HCT116 (cell line): ENCODE data around the gene GDF10. TPM values are rescaled to one million over a fixed set of nuclear protein-coding genes. Genes with fewer than 3 reads are reported as not detected.

ENCODE experiments used
- ATAC-seq: fragments of 200-7000 bp; cut with Tn5 transposase; 2 replicates; pipeline ENCODE4 v1.9.1; 2020; ENCODE audit warnings: mild to moderate bottlenecking, moderate library complexity
- BruUV-seq: library from RNA; stranded (reverse); fragments of 400-500 nt; replicated peaks from 2 replicates; lab custom pipeline; 2021; lab: Mats Ljungman, UMichigan
- CTCF ChIA-PET: fragments of 300-600 bp; sonication (Branson Sonifier 250); formaldehyde crosslinking; loops from one replicate; lab custom pipeline; 2021; ENCODE audit warnings: antibody characterized with exemption; lab: Charles Lee
- POLR2A ChIA-PET: fragments of 300-600, 350-600 bp; sonication (Branson Sonifier 250); formaldehyde crosslinking; loops from one replicate; lab custom pipeline; 2021; ENCODE audit warnings: antibody characterized with exemption; lab: Charles Lee
- RAD21 ChIA-PET, 2 experiments: fragments of 300-600 bp; sonication (Branson Sonifier 250); formaldehyde crosslinking; loops; one replicate each; lab custom pipeline; 2023; ENCODE audit warnings: low total read pairs in 2 of 2; ENCODE audit not compliant: uncharacterized antibody in 2 of 2, unreplicated experiment in 2 of 2, low non-redundant PET in 1 of 2; lab: Charles Lee
- DNase-seq: peaks from one replicate; pipeline ENCODE4 v3.0.0-alpha.2; 2010; ENCODE audit warnings: low read depth, low spot score
- H2AFZ ChIP-seq: fragments of 200-600 bp; shearing (Covaris generic), sonication (generic); 2 replicates; pipeline ENCODE4 v1.6.1; 2017; ENCODE audit warnings: low read depth, mixed run types, mixed read lengths, antibody characterized with exemption, low read length; ENCODE audit not compliant: poor library complexity, severe bottlenecking
- H3K27ac ChIP-seq: 2 replicates; pipeline ENCODE4 v1.5.1; 2012; ENCODE audit warnings: low read depth, low read length
- H3K27me3 ChIP-seq: fragments of 200-600 bp; sonication (generic); 2 replicates; pipeline ENCODE4 v1.6.1; 2016; ENCODE audit warnings: mixed run types, low read length, mixed read lengths; ENCODE audit not compliant: insufficient read depth
- H3K36me3 ChIP-seq, 2 experiments: fragments of 200-500 bp in 1 of 2; fragments of 200-600 bp in 1 of 2; sonication (Bioruptor generic) in 1 of 2; sonication (generic) in 1 of 2; 2 replicates each; pipeline versions ENCODE4 v1.5.1 to v1.6.1; 2014 to 2016; ENCODE audit warnings: low read length in 2 of 2, inconsistent platforms in 1 of 2, mixed read lengths in 1 of 2, mixed run types in 1 of 2; ENCODE audit not compliant: insufficient read depth in 2 of 2, control insufficient read depth in 1 of 2
- H3K4me1 ChIP-seq, 2 experiments: fragments of 200-600 bp in 1 of 2; sonication (generic) in 1 of 2; 2 replicates each; pipeline versions ENCODE4 v1.5.1 to v1.6.1; 2012 to 2017; ENCODE audit warnings: low read length in 2 of 2, inconsistent platforms in 1 of 2, mild to moderate bottlenecking in 1 of 2, mixed read lengths in 1 of 2, mixed run types in 1 of 2, moderate library complexity in 1 of 2; ENCODE audit not compliant: insufficient read depth in 2 of 2, control insufficient read depth in 1 of 2
- H3K4me2 ChIP-seq: fragments of 200-600 bp; sonication (generic); 2 replicates; pipeline ENCODE4 v1.6.1; 2017; ENCODE audit warnings: mixed run types, low read length, mixed read lengths
- H3K4me3 ChIP-seq, 2 experiments: fragments of 200-600 bp in 1 of 2; sonication (generic) in 1 of 2; replicated peaks in 1 of 2; 2 replicates each; pipeline ENCODE4 v1.5.1; 2011 to 2016; ENCODE audit warnings: low read length in 2 of 2, control low read depth in 1 of 2, low read depth in 1 of 2, mild to moderate bottlenecking in 1 of 2, mixed read lengths in 1 of 2, mixed run types in 1 of 2
- H3K79me2 ChIP-seq: fragments of 200-600 bp; sonication (generic); 2 replicates; pipeline ENCODE4 v1.6.1; 2017; ENCODE audit warnings: mild to moderate bottlenecking, mixed run types, low read length, moderate library complexity, mixed read lengths; ENCODE audit not compliant: insufficient read depth
- H3K9ac ChIP-seq: fragments of 200-600 bp; sonication (generic); 2 replicates; pipeline ENCODE4 v1.6.1; 2016; ENCODE audit warnings: low read length, mixed read lengths
- H3K9me2 ChIP-seq: fragments of 200-600 bp; sonication (generic), shearing (Covaris generic); 2 replicates; pipeline ENCODE4 v1.6.1; 2017; ENCODE audit warnings: mixed run types, mild to moderate bottlenecking, moderate library complexity; ENCODE audit not compliant: insufficient read depth
- H3K9me3 ChIP-seq, 2 experiments: fragments of 200-500 bp in 1 of 2; fragments of 200-600 bp in 1 of 2; sonication (Bioruptor generic) in 1 of 2; sonication (generic) in 1 of 2; 2 replicates each; pipeline ENCODE4 v1.6.1; 2014 to 2017; ENCODE audit warnings: low read length in 2 of 2, mixed read lengths in 2 of 2, inconsistent platforms in 1 of 2, low read depth in 1 of 2, mild to moderate bottlenecking in 1 of 2, mixed run types in 1 of 2, moderate library complexity in 1 of 2; ENCODE audit not compliant: control insufficient read depth in 1 of 2, insufficient read depth in 1 of 2
- H4K20me1 ChIP-seq: fragments of 200-600 bp; sonication (generic), shearing (Covaris generic); 2 replicates; pipeline ENCODE4 v1.6.1; 2017; ENCODE audit warnings: mixed run types, mild to moderate bottlenecking, moderate library complexity; ENCODE audit not compliant: insufficient read depth
- CBX3 ChIP-seq: IDR thresholded peaks from 2 replicates; pipeline ENCODE4 v1.6.1; 2012; ENCODE audit warnings: low read depth
- CEBPB ChIP-seq: IDR thresholded peaks from 2 replicates; pipeline ENCODE4 v1.6.1; 2012; ENCODE audit warnings: low read depth
- CTCF ChIP-seq, 3 experiments: fragments of 200-600 bp in 1 of 3; sonication (generic) in 1 of 3; IDR thresholded peaks in 2 of 3; conservative IDR thresholded peaks in 1 of 3; 2 replicates each; pipeline ENCODE4 v1.5.1; 2012 to 2017; ENCODE audit warnings: low read depth in 2 of 3, low read length in 2 of 3, antibody characterized with exemption in 1 of 3, borderline replicate concordance in 1 of 3, control low read depth in 1 of 3, mild to moderate bottlenecking in 1 of 3, mixed read lengths in 1 of 3, mixed run types in 1 of 3, moderate library complexity in 1 of 3; ENCODE audit not compliant: insufficient read depth in 1 of 3
- EGR1 ChIP-seq: IDR thresholded peaks from 2 replicates; pipeline ENCODE4 v1.6.1; 2012; ENCODE audit warnings: low read depth
- ELF1 ChIP-seq: IDR thresholded peaks from 2 replicates; pipeline ENCODE4 v1.6.1; 2012; ENCODE audit warnings: low read depth, borderline replicate concordance
- EZH2 ChIP-seq: fragments of 200-600 bp; sonication (generic); IDR thresholded peaks from 2 replicates; pipeline ENCODE4 v1.6.1; 2017; ENCODE audit warnings: antibody characterized with exemption, mixed run types
- EZH2phosphoT487 ChIP-seq: fragments of 200-600 bp; IDR thresholded peaks from 2 replicates; pipeline ENCODE4 v1.6.1; 2018; ENCODE audit warnings: antibody characterized with exemption, borderline replicate concordance
- FOSL1 ChIP-seq: IDR thresholded peaks from 2 replicates; pipeline ENCODE4 v1.6.1; 2012; ENCODE audit warnings: low read depth
- MAX ChIP-seq: IDR thresholded peaks from 2 replicates; pipeline ENCODE4 v1.6.1; 2012
- POLR2A ChIP-seq: IDR thresholded peaks from 2 replicates; pipeline ENCODE4 v1.7.0; 2011; ENCODE audit warnings: borderline replicate concordance; ENCODE audit not compliant: insufficient read depth, insufficient read length; ENCODE audit errors: extremely low read depth
- RAD21 ChIP-seq: IDR thresholded peaks from 2 replicates; pipeline ENCODE4 v1.6.1; 2012; ENCODE audit warnings: low read depth, mild to moderate bottlenecking
- REST ChIP-seq: IDR thresholded peaks from 2 replicates; pipeline ENCODE4 v1.6.1; 2012; ENCODE audit warnings: low read depth
- SIN3A ChIP-seq: IDR thresholded peaks from 2 replicates; pipeline ENCODE4 v1.6.1; 2012; ENCODE audit warnings: low read depth
- SP1 ChIP-seq: IDR thresholded peaks from 2 replicates; pipeline ENCODE4 v1.6.1; 2012; ENCODE audit warnings: low read depth
- TCF7L2 ChIP-seq: IDR thresholded peaks from 2 replicates; pipeline ENCODE4 v1.7.0; 2011; ENCODE audit warnings: borderline replicate concordance, inconsistent platforms; ENCODE audit not compliant: insufficient read depth, insufficient read length; ENCODE audit errors: extremely low read depth
- YY1 ChIP-seq: IDR thresholded peaks from 2 replicates; pipeline ENCODE4 v1.6.1; 2011; ENCODE audit warnings: low read length, low read depth, moderate library complexity, mild to moderate bottlenecking; ENCODE audit not compliant: insufficient replicate concordance; ENCODE audit errors: extremely low read depth
- ZBTB33 ChIP-seq: IDR thresholded peaks from 2 replicates; pipeline ENCODE4 v1.6.1; 2011; ENCODE audit warnings: mild to moderate bottlenecking, low read length, moderate library complexity; ENCODE audit not compliant: insufficient replicate concordance; ENCODE audit errors: extremely low read depth
- ZFX ChIP-seq: fragments of 450-650 bp; IDR thresholded peaks from 2 replicates; pipeline ENCODE4 v1.6.1; 2017
- intact Hi-C: fragments of 100-400 bp; cut with micrococcal nuclease; formaldehyde crosslinking; loops from 2 replicates; pipeline ENCODE4 v1.10.0; 2022
- total RNA-seq: library from RNA; stranded (reverse); gene quantifications from one replicate; pipeline ENCODE4 v1.2.1, GENCODE V29; 2021; ENCODE audit not compliant: unreplicated experiment

Gene GDF10
- total RNA-seq, 1 experiment from 2014 or later: not detected

GRCh38 chr10:47261556-47261955 is 38.4 kb upstream of the GDF10 start:
- ChIA-PET RAD21 (no interaction called here), POLR2A (no interaction called here), CTCF (no interaction called here)
- Histone ChIP-seq H3K9me2 (no peaks in the 10 kb centered on the region), H4K20me1 (no peaks in the 10 kb centered on the region), H3K4me2 (no peak overlapping the region), H3K36me3 (no peaks in the 10 kb centered on the region), H3K4me1 (peaks cover 0 to 8% of the 10 kb centered on the region in 2 experiments; a peak in 1 of 4 replicates), H2AFZ (no peak overlapping the region), H3K27me3 (peaks cover 4% of the 10 kb centered on the region; the same call in 1 of the 2 replicates), H3K4me3 (no peak overlapping the region), H3K79me2 (no peaks in the 10 kb centered on the region), H3K9me3 (no peaks in the 10 kb centered on the region), H3K27ac (no peak overlapping the region), H3K9ac (no peak overlapping the region)
- DNase-seq (no peak), ATAC-seq (no peak)
- intact Hi-C loops: no loop called here
- TF ChIP-seq RAD21 (no peak), YY1 (no peak), CBX3 (no peak), REST (no peak), EZH2phosphoT487 (no peak), SP1 (no peak), TCF7L2 (no peak), SIN3A (no peak), MAX (no peak), ELF1 (no peak), CTCF (IDR thresholded peaks at IDR 0.05 in 2 of 3, conservative IDR thresholded peaks at IDR 0.05 in 1 of 3; ENCODE audit: borderline replicate concordance in 1 of 3, insufficient read depth in 1 of 3, low read depth in 2 of 3, low read length in 2 of 3) (no peak), POLR2A (no peak), FOSL1 (no peak), ZFX (no peak), EGR1 (no peak), ZBTB33 (no peak), EZH2 (no peak), CEBPB (no peak)
- BruUV-seq: no TSS peak
